SK-N-SH treated with all-trans-retinoic acid at 6 μM for 48 hours (cell line): ENCODE data around the gene PECR.

Source experiments
- ARNTL ChIP-seq: fragments of 450-650 bp; formaldehyde crosslinking; IDR thresholded peaks from 2 replicates; pipeline ENCODE4 v1.5.0; 2020; ENCODE audit warnings: low read depth, mild to moderate bottlenecking, moderate library complexity, borderline replicate concordance
- CREB5 ChIP-seq: fragments of 250-450 bp; sonication (Bioruptor Pico); IDR thresholded peaks from 2 replicates; pipeline ENCODE4 v1.5.1; 2020; ENCODE audit warnings: low read depth, mild to moderate bottlenecking, moderate library complexity
- ESRRG ChIP-seq: fragments of 250-450 bp; sonication (Bioruptor Pico); IDR thresholded peaks from 2 replicates; pipeline ENCODE4 v1.6.1; 2021; ENCODE audit warnings: mild to moderate bottlenecking
- ISL1 ChIP-seq: fragments of 250-450 bp; sonication (Bioruptor Pico); IDR thresholded peaks from 2 replicates; pipeline ENCODE4 v2.1.2; 2022; ENCODE audit warnings: mild to moderate bottlenecking, moderate library complexity
- PATZ1 ChIP-seq: fragments of 250-450 bp; sonication (Bioruptor Pico); IDR thresholded peaks from 2 replicates; pipeline ENCODE4 v1.8.0; 2020; ENCODE audit warnings: mild to moderate bottlenecking, moderate library complexity, borderline replicate concordance
- SNAI2 ChIP-seq: fragments of 250-450 bp; sonication (Bioruptor Pico); IDR thresholded peaks from 2 replicates; pipeline ENCODE4 v1.5.0; 2020; ENCODE audit warnings: mild to moderate bottlenecking, moderate library complexity
- TOX ChIP-seq: fragments of 250-450 bp; sonication (Bioruptor Pico); IDR thresholded peaks from 2 replicates; pipeline ENCODE4 v1.8.0; 2021; ENCODE audit warnings: mild to moderate bottlenecking, moderate library complexity, borderline replicate concordance
- ZFP30 ChIP-seq: fragments of 450-650 bp; formaldehyde crosslinking; IDR thresholded peaks from 2 replicates; pipeline ENCODE4 v1.5.0; 2022; ENCODE audit warnings: mild to moderate bottlenecking, moderate library complexity

GRCh38 chr2:216083464-216084281 is 2.1 kb upstream of the PECR start:
- no peak for TF ChIP-seq ZFP30 (CRISPR knock-in tag)
- TF ChIP-seq TOX, result no peak
- TF ChIP-seq ESRRG (CRISPR knock-in tag), result no peak
- no peak for TF ChIP-seq ARNTL (CRISPR knock-in tag)
- no peak for TF ChIP-seq SNAI2 (CRISPR knock-in tag)
- TF ChIP-seq ISL1 (CRISPR knock-in tag), result no peak
- TF ChIP-seq CREB5 (CRISPR knock-in tag), result no peak
- TF ChIP-seq PATZ1, result no peak
